GM19035 (cell line): ENCODE results near the gene MED17.
"Not testable (repeated sequence)": the region's sequence is repeated elsewhere in the genome, so short reads cannot be mapped to it uniquely, and the experiment has no call there.

Source experiments
- ATAC-seq: cut with Tn5 transposase; IDR thresholded peaks from one replicate; pipeline ENCODE4 v1.9.1; 2021; ENCODE audit not compliant: unreplicated experiment

Gene MED17

DNA sequence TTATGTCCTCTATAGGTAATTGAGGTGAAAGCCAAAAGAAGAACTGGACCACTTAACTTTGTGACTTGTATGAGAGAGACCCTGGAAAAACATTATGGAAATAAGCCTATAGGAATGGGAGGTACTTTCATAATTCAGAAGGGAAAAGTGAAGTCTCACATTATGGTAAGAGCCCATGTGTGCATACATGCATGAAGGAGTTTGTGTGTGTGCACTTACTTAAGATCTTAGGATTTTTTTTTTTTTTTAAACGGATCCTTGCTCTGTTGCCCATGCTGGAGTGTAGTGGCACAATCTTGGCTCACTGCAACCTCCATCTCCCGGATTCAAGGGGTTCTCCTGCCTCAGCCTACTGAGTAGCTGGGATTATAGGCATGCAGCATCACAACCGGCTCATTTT lies 26.8 kb upstream of the MED17 start:
- no peak for ATAC-seq

DNA sequence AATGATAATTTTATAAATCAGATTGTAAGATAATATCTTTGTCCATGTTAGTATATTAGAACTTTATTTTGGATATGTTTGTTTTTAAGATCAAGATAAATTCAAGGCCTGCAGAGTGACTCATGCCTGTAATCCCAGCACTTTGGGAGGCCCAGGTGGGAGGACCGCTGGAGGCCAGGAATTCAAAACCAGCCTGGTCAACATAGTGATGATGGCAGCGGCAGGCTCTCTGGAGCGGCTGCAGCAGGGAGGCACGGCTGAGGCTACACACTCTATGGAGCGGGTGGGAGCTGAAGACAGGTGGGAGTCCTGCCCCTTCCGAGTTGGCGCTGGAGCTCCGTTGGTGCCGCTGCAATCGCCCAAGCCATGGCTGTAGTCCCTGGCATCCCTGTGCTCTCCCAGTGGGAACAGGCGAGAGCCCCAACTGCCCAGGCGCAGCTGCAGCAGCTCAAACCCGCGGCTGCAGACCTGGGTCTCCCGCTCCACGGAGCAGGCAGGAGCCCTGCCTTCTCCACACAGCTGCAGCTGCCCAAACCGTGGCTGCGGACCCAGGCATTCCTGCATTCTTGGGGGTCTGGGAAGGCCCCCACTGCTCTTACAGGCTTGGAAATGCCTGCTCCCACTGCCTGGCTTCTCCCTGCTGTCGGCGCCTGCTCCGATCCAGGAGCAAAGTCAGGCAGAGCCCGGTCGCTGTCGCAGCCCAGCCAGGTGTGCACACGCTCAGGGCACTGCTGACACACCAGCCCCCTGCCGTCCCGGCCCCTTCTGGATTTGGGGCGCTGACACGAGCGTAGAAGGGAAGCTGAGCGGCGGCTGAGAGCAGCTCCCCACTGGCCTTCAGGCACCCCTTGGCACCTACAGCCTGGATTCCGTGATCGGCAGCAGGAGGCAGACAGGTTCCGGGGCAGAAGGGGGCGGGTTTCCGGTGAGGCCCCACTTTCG lies 25.9 kb upstream of the MED17 start:
- no peak for ATAC-seq

DNA sequence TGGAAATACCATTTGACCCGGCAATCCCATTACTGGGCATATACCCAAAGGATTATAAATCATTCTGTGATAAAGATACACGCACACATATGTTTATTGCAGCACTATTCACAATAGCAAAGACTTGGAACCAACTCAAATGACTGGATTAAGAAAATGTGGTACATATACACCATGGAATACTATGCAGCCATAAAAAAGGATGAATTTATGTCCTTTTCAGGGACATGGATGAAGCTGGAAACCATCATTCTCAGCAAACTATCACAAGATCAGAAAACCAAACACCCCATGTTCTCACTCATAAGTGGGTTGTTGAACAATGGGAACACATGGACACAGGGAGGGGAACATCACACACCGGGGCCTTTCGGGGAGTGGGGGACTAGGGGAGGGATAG lies 25.0 kb upstream of the MED17 start:
- not testable (repeated sequence) for ATAC-seq

DNA sequence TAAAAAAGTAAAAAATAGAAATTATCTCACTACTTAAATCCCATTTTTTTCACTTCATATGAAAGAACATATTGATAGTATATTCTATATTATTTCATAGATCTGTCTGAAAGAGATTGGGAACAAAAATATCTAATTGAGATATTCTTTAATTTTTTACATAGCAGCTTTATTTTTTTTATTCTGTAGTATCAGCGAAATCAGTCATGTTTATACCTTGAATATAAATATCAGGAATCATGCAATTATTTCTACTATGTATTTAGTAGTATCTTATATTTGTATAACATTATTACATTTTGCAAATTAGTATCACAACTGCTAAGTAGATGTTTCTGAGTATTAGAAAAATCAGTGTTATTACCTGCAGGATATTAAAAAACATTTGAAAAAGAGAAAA lies 22.2 kb upstream of the MED17 start:
- no peak for ATAC-seq

DNA sequence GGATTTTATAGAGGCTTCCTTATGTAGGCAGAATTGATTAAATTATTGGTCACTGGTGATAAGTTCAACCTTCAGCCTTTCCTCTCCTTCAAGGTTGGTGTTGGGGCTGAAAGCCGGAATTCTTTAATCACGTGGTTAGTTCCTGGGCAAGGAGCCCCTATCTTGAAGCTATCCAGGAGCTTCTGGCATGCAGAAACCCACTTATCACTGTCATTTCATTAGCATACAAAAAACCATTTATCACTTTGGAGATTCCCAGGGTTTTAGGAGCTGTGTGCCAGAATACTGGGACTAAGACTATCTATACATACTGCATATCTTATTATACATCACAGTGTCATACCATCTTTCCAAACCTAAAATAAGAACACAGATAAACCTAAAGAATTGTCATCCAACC lies 18.5 kb upstream of the MED17 start:
- ATAC-seq, result no peak

DNA sequence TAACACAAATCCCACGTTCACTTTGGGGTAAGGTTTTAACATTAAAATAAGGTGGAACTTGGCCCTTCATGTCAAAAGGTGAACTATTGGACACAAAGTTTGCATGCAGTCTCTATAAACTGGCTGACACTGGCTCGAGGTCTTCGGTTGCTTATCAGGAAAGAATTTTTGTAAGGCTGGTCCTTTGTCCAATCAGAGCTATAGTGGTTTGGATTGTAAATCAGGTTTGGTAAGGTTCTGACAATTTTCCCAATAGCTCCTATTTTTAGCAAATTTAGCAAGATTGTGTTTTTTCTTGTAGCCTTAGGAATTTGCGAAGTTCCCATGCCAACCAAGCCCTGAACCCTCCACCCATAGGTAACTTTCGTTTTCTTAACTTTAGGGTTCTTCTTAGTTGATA lies 17.6 kb upstream of the MED17 start:
- ATAC-seq, result no peak

DNA sequence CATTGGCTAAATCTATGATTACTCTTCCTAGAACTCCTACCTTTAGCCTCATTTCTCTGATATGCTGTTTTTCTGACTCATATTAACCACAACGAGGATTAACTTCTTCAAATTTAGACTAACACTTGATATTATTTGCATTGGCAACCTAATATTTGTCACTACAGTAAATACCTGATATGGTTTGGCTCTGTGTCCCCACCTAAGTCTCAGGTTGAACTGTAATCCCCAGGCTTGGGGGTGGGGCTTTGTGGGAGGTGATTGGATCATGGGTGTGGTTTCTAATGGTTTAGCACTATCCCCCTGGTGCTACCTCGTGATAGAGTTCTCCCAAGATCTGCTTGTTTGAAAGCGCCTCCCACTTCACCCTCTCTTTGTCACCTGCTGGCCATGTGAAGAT lies 17.1 kb upstream of the MED17 start:
- ATAC-seq, result no peak

DNA sequence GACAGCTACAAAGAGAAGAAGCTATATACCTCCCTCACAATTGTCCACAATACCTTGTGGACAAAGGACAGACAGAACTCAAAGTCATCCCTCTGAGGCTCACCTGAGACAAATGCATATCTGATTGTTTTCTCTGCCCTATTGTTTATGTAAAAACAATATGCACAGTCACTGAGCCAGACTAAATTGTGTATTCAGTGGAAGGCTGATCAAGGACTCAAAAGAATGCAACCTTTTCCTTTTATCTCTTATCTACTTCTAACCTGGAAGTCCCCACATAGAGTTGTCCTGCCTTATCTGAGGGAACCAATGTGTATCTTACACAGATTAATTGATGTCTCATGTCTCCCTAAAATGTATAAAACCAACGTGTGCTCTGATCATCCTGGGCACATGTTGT lies 13.9 kb upstream of the MED17 start:
- no peak for ATAC-seq

DNA sequence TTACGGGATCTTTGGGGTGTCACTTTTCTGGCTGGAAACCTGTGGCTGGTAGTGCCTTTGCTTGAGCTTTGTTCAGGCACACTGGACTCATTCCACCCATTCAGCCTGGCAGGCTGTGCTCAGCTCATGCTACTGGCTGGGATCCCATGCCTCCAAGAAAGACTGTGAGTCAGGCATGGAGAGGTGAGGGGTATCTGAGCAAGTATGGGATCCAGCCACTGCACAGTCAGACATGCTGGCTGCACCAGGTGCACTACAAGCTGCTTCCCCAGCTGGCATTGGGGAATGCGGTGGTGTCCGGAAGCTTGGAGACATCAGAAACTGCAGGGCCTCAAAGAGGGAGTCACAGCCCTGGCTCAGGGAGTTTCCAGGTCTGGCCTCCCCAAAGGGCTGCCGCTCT lies 12.0 kb upstream of the MED17 start:
- no peak for ATAC-seq

DNA sequence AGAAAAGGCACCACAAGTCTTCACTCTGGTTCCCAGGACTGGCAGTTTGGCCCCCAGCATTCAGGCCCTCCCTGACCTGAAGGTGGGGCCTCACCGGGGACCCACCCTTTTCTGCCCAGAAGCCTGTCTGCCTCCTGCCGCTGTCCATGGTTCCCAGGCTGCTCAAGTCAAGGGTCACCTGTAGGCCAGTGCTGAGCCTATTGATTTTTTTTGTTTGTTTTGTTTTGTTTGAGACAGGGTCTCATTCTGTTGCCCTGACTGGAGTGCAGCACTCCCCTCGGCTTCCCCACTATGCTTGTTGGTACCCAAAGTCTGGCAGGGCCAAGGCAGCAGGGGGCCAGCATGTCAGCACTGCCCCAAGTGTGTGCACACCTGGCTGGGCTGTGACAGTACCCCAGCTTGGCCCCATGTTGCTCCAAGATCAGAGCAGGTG lies 11.0 kb upstream of the MED17 start:
- ATAC-seq, result no peak

DNA sequence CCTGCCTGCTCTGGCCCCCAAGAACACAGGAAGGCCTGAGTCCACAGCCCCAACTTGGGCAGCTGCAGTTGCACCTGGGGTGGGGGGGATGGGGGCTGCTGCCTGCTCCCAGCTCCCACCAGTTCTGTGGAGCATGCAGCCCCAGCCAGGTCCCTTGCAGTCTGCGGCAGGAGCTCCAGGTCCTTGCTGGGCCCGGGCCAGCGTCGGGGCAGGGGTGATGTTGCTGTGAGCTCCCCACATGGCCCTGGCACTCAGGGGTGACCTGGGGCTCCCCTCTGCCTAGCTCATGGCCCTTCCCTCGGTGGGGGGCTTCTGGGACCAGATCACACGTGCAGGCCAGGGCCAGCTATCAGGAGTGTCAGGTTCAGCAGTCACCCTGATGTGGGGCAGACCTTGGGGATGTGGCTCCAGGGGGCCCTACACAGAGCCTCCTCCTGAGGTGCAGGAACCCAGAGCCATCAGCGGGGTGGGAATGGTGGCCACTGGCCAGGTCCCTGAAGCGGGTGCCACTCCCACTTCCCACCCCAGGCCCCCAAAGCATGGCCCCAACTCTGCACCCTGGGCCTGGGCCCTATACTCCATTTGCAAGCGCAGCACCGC lies 10.4 kb upstream of the MED17 start:
- no peak for ATAC-seq

DNA sequence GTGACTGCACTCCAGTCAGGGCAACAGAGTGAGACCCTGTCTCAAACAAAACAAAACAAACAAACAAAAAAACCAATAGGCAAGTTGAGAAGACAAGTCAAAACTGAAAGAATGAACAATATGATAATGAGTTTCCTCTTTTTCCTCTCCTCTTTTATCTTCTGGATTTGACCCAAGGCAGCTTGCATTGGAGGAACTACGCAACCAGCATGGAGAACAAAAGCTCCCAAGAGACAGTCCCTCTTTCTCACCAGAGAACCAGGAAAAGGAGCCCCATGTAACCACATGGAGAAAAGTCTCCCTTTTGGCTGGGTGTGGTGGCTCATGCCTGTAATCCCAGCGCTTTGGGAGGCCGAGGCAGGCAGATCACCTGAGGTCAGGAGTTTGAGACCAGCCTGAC lies 9.5 kb upstream of the MED17 start:
- ATAC-seq, result not testable (repeated sequence)

DNA sequence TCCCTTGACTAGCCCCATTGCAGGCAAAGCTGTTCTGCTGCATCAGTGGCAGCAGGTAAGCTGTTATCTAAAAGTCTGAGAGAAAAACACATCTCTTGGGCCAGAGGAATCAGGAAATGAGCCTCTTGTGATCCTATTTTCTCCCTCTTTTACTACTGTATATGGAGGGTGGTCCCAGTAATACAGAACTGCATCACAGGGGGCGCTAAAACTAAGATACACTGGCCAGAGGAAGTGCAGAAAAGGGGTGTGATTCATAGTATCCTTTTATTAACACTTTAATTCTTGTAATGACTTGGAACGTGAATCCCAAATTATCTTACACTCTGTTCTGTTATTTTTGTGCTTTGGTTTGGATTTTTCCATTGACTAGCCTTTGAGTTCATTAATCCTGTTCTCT lies 8.8 kb upstream of the MED17 start:
- ATAC-seq, result no peak

DNA sequence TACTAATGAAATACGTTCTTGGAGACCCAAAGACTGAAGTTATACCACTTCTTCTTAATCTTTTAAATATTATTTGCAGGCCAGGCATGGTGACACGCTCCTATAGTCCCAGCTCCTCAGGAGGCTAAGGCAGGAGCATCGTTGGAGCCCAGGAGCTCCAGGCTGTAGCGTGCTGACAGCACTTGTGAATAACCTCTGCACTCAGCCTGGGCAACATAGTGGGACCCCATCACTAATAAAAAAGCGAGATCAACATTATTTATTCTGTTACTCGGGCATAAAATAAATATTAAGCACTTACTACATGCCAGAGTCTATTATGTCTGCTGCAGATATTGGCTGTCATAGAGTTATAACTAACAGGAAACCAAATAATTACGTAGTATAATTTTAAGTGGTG lies 720 bp upstream of the MED17 start:
- no peak for ATAC-seq

DNA sequence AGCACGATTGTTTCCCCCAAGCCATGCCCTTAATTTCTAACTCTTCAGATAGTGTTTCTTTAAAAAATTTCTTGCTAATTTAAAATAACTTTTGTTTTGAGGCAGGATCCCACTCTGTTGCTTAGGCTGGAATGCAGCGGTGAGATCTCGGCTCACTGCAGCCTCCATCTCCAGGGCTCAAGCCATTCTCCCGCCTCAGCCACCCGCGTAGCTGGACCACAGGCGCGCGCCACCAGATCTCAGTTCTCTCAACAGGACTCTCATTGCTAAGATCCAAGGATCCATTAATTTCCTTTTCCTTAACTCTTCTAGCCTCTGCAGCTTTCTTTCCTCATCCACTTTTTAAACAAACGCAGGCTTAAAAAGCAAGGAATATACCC lies 327 bp upstream of the MED17 start:
- ATAC-seq, result peak; percentile 51

DNA sequence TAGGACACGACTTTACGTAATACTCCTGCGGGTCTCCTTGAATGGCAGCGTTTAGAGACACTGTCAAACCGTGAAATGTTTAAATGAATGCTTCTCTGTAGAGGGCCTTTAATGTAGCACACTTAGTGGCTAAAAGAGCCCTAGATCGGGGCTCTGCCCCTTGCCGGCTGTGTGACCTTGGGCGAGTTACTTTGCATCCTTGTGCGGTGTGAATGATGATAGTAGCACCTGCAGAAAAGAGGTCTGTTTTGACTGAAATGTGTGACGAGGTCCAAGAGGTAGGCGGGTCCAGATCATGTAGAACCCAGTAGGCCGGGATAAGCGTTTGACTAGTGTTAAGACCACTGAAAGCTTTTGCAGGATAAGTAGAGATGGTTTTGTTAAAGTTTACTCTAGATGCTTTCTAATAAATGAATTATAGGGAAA lies 866 bp downstream of the MED17 start:
- peak; percentile 38 for ATAC-seq

DNA sequence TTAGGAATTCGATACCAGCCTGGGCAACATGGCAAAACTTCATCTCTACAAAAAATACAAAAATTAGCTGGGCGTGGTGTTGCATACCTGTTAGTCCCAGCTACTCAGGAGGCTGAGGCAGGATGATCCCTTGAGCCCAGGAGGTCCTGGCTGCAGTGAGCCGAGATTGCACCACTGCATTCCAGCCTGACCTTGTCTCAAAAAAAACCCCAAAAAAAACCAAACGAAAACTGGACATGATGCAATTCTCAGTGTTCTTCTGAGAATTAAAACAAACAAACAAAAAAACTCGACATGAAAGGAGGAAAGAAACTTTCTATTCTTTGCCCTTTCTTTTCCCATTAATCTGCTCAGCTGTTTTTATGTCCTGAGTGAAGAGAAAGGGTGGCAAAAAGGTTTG lies 7.4 kb downstream of the MED17 start:
- no peak for ATAC-seq

DNA sequence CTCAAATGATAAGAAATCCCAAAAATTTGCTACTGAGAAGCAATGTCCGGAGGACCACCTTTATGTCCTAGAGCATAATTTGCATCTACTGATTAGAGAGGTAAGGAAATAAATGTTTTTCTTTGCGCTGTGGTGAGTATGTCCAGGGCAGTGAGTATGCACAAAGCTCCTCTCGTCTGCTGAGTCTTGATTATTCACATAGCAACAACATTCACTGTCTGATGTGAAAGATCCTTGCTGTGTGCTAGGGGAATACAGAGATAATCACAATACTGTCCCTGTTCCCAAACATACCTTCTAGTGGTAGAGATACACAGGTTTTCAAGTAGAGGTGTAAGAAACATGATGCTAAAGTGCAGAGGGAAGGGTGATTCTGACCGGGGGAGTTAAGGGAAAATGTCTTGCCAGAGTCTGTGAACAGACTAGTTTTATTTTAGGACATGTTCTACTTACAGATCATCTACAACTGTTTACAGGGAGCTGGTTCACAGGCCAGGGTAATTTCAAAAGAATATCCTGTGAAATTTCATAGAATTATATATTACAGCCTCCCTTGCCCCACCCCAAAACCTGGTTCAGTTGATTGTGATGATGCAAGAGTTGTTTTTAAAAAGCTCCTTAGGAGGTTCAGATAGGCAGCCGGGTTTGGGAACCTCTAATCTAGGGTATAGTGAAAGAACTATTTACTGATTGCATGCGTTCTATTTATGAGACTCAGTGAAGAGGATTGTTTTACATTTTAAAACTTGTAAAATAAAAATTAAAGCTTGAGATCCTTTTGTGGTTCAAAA lies 12.6 kb downstream of the MED17 start:
- no peak for ATAC-seq

DNA sequence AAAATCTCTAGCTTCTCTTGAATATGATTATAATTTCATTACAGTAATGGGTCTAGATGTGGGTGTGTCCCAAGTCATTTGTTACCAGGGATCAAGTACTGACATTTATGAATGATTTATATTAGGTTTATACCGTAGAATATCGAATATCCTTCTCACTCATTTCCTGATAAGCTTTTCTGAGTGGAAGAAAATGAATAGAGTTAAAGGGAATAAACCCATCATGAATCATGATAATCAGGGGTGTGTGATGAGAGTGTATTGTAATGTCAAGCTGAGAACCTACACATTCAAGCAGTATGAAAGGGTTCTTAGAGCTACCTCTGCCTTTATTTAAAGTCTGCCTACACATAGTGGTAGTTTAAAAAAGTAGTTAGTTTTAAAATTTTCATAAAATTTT lies 17.3 kb downstream of the MED17 start:
- no peak for ATAC-seq

DNA sequence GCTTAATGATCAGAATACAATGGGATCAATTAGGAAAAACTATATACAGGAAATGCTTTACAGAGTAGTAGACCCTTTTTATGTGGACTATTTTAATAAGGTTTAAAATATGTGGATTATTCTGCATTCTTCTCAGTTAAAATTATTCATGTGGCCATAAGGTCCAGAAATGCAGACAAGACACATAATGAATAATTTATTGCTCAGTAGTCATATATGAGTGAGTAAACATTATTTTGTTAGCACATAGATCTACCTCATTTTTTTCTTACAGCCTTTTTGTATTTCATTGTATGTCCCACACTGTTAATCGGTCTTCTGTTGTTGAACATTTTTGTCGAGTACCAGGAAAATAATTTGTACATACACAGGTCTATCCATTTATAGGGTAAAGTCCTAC lies 20.8 kb downstream of the MED17 start:
- no peak for ATAC-seq

DNA sequence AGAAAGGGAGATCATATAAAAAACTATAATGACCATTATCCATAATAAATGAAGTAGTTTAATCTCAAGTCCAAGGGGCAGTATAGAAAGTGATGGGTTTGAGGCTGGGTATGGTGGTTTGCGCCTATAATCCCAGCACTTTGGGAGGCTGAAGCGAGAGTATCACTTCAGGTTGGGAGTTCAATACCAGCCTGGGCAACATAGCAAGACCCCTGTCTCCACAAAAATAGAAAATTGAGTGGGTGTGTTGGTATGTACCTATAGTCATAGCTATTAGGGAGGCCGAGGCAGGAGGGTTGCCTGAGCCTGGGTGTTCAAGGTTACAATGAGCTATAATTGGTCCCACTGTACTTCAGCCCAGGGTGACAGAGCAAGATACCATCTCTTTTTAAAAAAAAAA lies 23.9 kb downstream of the MED17 start:
- no peak for ATAC-seq

DNA sequence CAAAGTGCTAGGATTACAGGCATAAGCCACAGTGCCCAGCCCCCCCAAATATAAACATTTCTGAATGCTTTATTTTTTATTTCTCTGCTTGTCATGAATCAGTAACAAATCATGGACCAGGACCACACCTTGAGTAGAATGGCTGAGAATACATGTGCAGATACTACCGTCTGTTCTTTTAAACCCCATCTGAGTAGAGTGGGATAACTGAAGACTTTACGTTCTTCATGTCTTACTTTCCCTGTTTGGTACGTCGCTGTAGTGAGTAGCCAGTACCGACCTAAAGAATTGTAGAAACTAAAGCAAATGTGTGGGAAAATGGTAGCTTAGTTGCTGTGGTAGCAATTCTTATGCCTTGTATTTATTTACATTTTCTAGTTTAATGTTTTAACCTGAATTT lies 29.9 kb downstream of the MED17 start:
- ATAC-seq, result no peak
